Lower leg skin (tissue), 3 donors: ENCODE results near the gene FAM177B.

Experiments
- CTCF ChIP-seq, 3 donors: fragments of 450-650 bp; IDR thresholded peaks; one replicate each; pipeline ENCODE4 v1.5.1; 2016; ENCODE audit warnings: antibody characterized with exemption in 3 of 3, mild to moderate bottlenecking in 3 of 3, moderate library complexity in 2 of 3
- POLR2A ChIP-seq, 2 donors: fragments of 450-650 bp; IDR thresholded peaks; one replicate each; pipeline ENCODE4 v1.6.1; 2016 to 2017; ENCODE audit warnings: antibody characterized with exemption in 2 of 2, mild to moderate bottlenecking in 1 of 2, moderate library complexity in 1 of 2

DNA sequence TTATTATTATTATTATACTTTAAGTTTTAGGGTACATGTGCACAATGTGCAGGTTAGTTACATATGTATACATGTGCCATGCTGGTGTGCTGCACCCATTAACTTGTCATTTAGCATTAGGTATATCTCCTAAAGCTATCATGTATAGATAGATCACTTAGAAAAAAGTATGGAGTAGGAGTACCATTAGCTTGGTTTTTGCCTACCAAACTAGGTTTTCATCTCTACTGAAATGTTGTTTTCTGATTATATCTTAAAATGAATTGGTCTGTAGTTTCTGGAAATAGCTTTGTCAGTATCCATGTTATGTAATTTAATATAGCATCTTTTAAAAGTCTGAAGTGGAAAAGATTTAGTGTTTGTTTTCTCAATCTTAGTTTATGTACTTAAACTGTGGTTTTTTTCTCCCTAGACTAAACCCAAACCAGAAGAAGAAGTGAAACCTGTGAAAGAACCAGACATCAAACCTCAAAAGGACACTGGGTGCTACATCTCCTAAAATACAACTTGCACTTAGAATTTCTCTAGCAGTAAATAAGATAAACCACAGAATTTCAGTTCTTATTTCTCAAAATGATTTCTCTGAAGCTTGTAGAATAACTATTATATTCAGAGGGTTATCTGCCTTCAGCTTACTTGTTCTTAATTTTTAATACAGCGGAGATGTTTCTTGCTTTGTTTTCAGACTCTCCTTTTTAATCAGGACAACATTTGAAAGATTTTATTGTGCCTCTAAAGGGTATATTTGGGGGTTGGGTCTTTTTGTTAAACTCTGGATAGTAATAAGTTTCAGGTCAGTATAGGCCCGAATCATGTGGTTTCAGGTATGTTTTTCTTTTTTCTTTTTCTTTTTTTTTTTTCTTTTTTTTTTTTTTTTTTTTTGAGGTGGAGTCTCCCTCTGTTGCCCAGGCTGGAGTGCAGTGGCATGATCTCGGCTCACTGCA, 4.5 kb upstream of the FAM177B start:
- no peak for TF ChIP-seq CTCF (IDR thresholded peaks at IDR 0.05)
- TF ChIP-seq POLR2A (IDR thresholded peaks at IDR 0.05): no peak
